Measurements from ENCODE around the gene GRIA1. TPM values are rescaled to one million over a fixed set of nuclear protein-coding genes. Genes with fewer than 3 reads are reported as not detected.

Gene GRIA1
- total and polyA plus RNA-seq, 5 donors from 2014 or later = not detected

GRCh38 chr5:153782589-153783361 is 292.3 kb downstream of the GRIA1 start:
- H3K27me3 Mint-ChIP-seq = no peaks in the 10 kb centered on the region
- no peaks in the 10 kb centered on the region for H3K36me3 ChIP-seq (ENCODE audit: control insufficient read depth, insufficient read depth, low read length)
- no peak overlapping the region for H3K27ac Mint-ChIP-seq
- ATAC-seq (ENCODE audit: low read depth in 2 of 2) (no peak), DNase-seq (no peak)
- no peaks in the 10 kb centered on the region for H3K9me3 ChIP-seq (ENCODE audit: control insufficient read depth in 2 of 2, low read length in 2 of 2)
- H3K4me1 ChIP-seq (ENCODE audit: control insufficient read depth, insufficient read depth, low read length, poor library complexity, severe bottlenecking) = no peaks in the 10 kb centered on the region
- no peak overlapping the region for H3K4me3 ChIP-seq (ENCODE audit: low read depth, low read length)
- peaks cover 2% of the 10 kb centered on the region for H3K27me3 ChIP-seq (ENCODE audit: control insufficient read depth, insufficient read depth, low read length)
- H3K27ac ChIP-seq (ENCODE audit: insufficient read depth, low read length, poor library complexity, severe bottlenecking) = no peak overlapping the region
- no peaks in the 10 kb centered on the region for H3K4me1 Mint-ChIP-seq
- H3K4me3 Mint-ChIP-seq = no peak overlapping the region
- H3K9me3 Mint-ChIP-seq = peaks cover 0 to 3% (median 0%) of the 10 kb centered on the region in 7 donors
- H3K36me3 Mint-ChIP-seq = no peaks in the 10 kb centered on the region

- no peak for ATAC-seq (ENCODE audit: low read depth in 2 of 2)
- DNase-seq = no peak
- peaks cover 2% of the 10 kb centered on the region for H3K27me3 ChIP-seq (ENCODE audit: control insufficient read depth, insufficient read depth, low read length)
- no peaks in the 10 kb centered on the region for H3K4me1 ChIP-seq (ENCODE audit: control insufficient read depth, insufficient read depth, low read length, poor library complexity, severe bottlenecking)
- Mint-ChIP-seq H3K27ac (no peak overlapping the region), H3K9me3 (peaks cover 0 to 4% (median 2%) of the 10 kb centered on the region in 7 donors), H3K27me3 (no peaks in the 10 kb centered on the region), H3K4me1 (no peaks in the 10 kb centered on the region), H3K4me3 (no peak overlapping the region), H3K36me3 (no peaks in the 10 kb centered on the region)
- no peak overlapping the region for H3K27ac ChIP-seq (ENCODE audit: insufficient read depth, low read length, poor library complexity, severe bottlenecking)
- H3K9me3 ChIP-seq (ENCODE audit: control insufficient read depth in 2 of 2, low read length in 2 of 2) = no peaks in the 10 kb centered on the region
- H3K4me3 ChIP-seq (ENCODE audit: low read depth, low read length) = no peak overlapping the region
- H3K36me3 ChIP-seq (ENCODE audit: control insufficient read depth, insufficient read depth, low read length) = no peaks in the 10 kb centered on the region
Measured at GRCh38 chr5:153783362-153783658, 292.8 kb downstream of the GRIA1 start.

- Mint-ChIP-seq H3K36me3 (no peaks in the 10 kb centered on the region), H3K27ac (no peak overlapping the region), H3K27me3 (peaks cover 4% of the 10 kb centered on the region), H3K4me3 (no peak overlapping the region), H3K9me3 (peaks cover 0 to 5% (median 3%) of the 10 kb centered on the region in 7 donors), H3K4me1 (no peaks in the 10 kb centered on the region)
- Histone ChIP-seq H3K4me3 (ENCODE audit: low read depth, low read length) (no peak overlapping the region), H3K9me3 (ENCODE audit: control insufficient read depth in 2 of 2, low read length in 2 of 2) (no peaks in the 10 kb centered on the region), H3K27ac (ENCODE audit: insufficient read depth, low read length, poor library complexity, severe bottlenecking) (no peak overlapping the region), H3K36me3 (ENCODE audit: control insufficient read depth, insufficient read depth, low read length) (no peaks in the 10 kb centered on the region), H3K4me1 (ENCODE audit: control insufficient read depth, insufficient read depth, low read length, poor library complexity, severe bottlenecking) (no peaks in the 10 kb centered on the region), H3K27me3 (ENCODE audit: control insufficient read depth, insufficient read depth, low read length) (peaks cover 2% of the 10 kb centered on the region)
- ATAC-seq (ENCODE audit: low read depth in 2 of 2) (no peak), DNase-seq (no peak)
Measured at GRCh38 chr5:153784277-153784676, 293.8 kb downstream of the GRIA1 start.

- ATAC-seq (ENCODE audit: low read depth in 2 of 2) = no peak
- H3K36me3 Mint-ChIP-seq = no peaks in the 10 kb centered on the region
- H3K4me3 Mint-ChIP-seq = no peak overlapping the region
Measured at GRCh38 chr5:153791339-153791738, 300.9 kb downstream of the GRIA1 start.

GRCh38 chr5:153792305-153792704 is 301.8 kb downstream of the GRIA1 start:
- peaks cover 12% of the 10 kb centered on the region for H3K27me3 Mint-ChIP-seq

More at GRCh38 chr5:153791339-153791738, 300.9 kb downstream of the GRIA1 start:
- no peaks in the 10 kb centered on the region for H3K4me1 Mint-ChIP-seq
- DNase-seq = no peak
- no peaks in the 10 kb centered on the region for H3K36me3 ChIP-seq (ENCODE audit: control insufficient read depth, insufficient read depth, low read length)
- no peak overlapping the region for H3K27ac Mint-ChIP-seq
- peaks cover 0 to 5% (median 2%) of the 10 kb centered on the region in 7 donors for H3K9me3 Mint-ChIP-seq
- peaks cover 12% of the 10 kb centered on the region for H3K27me3 Mint-ChIP-seq
- H3K27me3 ChIP-seq (ENCODE audit: control insufficient read depth, insufficient read depth, low read length) = no peaks in the 10 kb centered on the region
- no peaks in the 10 kb centered on the region for H3K4me1 ChIP-seq (ENCODE audit: control insufficient read depth, insufficient read depth, low read length, poor library complexity, severe bottlenecking)
- no peaks in the 10 kb centered on the region for H3K9me3 ChIP-seq (ENCODE audit: control insufficient read depth in 2 of 2, low read length in 2 of 2)
- H3K27ac ChIP-seq (ENCODE audit: insufficient read depth, low read length, poor library complexity, severe bottlenecking) = no peak overlapping the region
- H3K4me3 ChIP-seq (ENCODE audit: low read depth, low read length) = no peak overlapping the region

GRCh38 chr5:153793699-153794098 is 303.2 kb downstream of the GRIA1 start:
- no peaks in the 10 kb centered on the region for H3K36me3 Mint-ChIP-seq
- no peak for ATAC-seq (ENCODE audit: low read depth in 2 of 2)
- Histone ChIP-seq H3K4me3 (ENCODE audit: low read depth, low read length) (no peak overlapping the region), H3K9me3 (ENCODE audit: control insufficient read depth in 2 of 2, low read length in 2 of 2) (no peaks in the 10 kb centered on the region), H3K27me3 (ENCODE audit: control insufficient read depth, insufficient read depth, low read length) (no peaks in the 10 kb centered on the region), H3K27ac (ENCODE audit: insufficient read depth, low read length, poor library complexity, severe bottlenecking) (no peak overlapping the region), H3K4me1 (ENCODE audit: control insufficient read depth, insufficient read depth, low read length, poor library complexity, severe bottlenecking) (no peaks in the 10 kb centered on the region), H3K36me3 (ENCODE audit: control insufficient read depth, insufficient read depth, low read length) (no peaks in the 10 kb centered on the region)
- H3K4me3 Mint-ChIP-seq = no peak overlapping the region
- no peak for DNase-seq
- no peaks in the 10 kb centered on the region for H3K4me1 Mint-ChIP-seq
- H3K27me3 Mint-ChIP-seq = peaks cover 8% of the 10 kb centered on the region
- no peak overlapping the region for H3K27ac Mint-ChIP-seq
- H3K9me3 Mint-ChIP-seq = peaks cover 0 to 2% (median 0%) of the 10 kb centered on the region in 7 donors

More at GRCh38 chr5:153792305-153792704, 301.8 kb downstream of the GRIA1 start:
- H3K27me3 ChIP-seq (ENCODE audit: control insufficient read depth, insufficient read depth, low read length) = no peaks in the 10 kb centered on the region
- no peak overlapping the region for H3K4me3 ChIP-seq (ENCODE audit: low read depth, low read length)
- H3K4me1 ChIP-seq (ENCODE audit: control insufficient read depth, insufficient read depth, low read length, poor library complexity, severe bottlenecking) = no peaks in the 10 kb centered on the region
- no peaks in the 10 kb centered on the region for H3K4me1 Mint-ChIP-seq
- no peak overlapping the region for H3K27ac Mint-ChIP-seq
- no peak overlapping the region for H3K27ac ChIP-seq (ENCODE audit: insufficient read depth, low read length, poor library complexity, severe bottlenecking)
- no peak overlapping the region for H3K4me3 Mint-ChIP-seq
- peaks cover 0 to 5% (median 2%) of the 10 kb centered on the region in 7 donors for H3K9me3 Mint-ChIP-seq
- DNase-seq = no peak
- H3K9me3 ChIP-seq (ENCODE audit: control insufficient read depth in 2 of 2, low read length in 2 of 2) = no peaks in the 10 kb centered on the region
- H3K36me3 ChIP-seq (ENCODE audit: control insufficient read depth, insufficient read depth, low read length) = no peaks in the 10 kb centered on the region
- H3K36me3 Mint-ChIP-seq = no peaks in the 10 kb centered on the region
- ATAC-seq (ENCODE audit: low read depth in 2 of 2) = no peak

- H3K4me3 ChIP-seq (ENCODE audit: low read depth, low read length) = no peak overlapping the region
- H3K4me1 ChIP-seq (ENCODE audit: control insufficient read depth, insufficient read depth, low read length, poor library complexity, severe bottlenecking) = no peaks in the 10 kb centered on the region
- H3K9me3 Mint-ChIP-seq = peaks cover 0 to 2% (median 0%) of the 10 kb centered on the region in 7 donors
- no peak overlapping the region for H3K27ac Mint-ChIP-seq
- DNase-seq (no peak), ATAC-seq (ENCODE audit: low read depth in 2 of 2) (no peak)
- no peaks in the 10 kb centered on the region for H3K27me3 ChIP-seq (ENCODE audit: control insufficient read depth, insufficient read depth, low read length)
- no peaks in the 10 kb centered on the region for H3K9me3 ChIP-seq (ENCODE audit: control insufficient read depth in 2 of 2, low read length in 2 of 2)
- H3K4me1 Mint-ChIP-seq = no peaks in the 10 kb centered on the region
- H3K36me3 ChIP-seq (ENCODE audit: control insufficient read depth, insufficient read depth, low read length) = no peaks in the 10 kb centered on the region
- peaks cover 8% of the 10 kb centered on the region for H3K27me3 Mint-ChIP-seq
- H3K27ac ChIP-seq (ENCODE audit: insufficient read depth, low read length, poor library complexity, severe bottlenecking) = no peak overlapping the region
- H3K4me3 Mint-ChIP-seq = no peak overlapping the region
- no peaks in the 10 kb centered on the region for H3K36me3 Mint-ChIP-seq
Measured at GRCh38 chr5:153794327-153794726, 303.9 kb downstream of the GRIA1 start.

- DNase-seq (no peak), ATAC-seq (ENCODE audit: low read depth in 2 of 2) (no peak)
Measured at GRCh38 chr5:153796527-153796926, 306.1 kb downstream of the GRIA1 start.

More at GRCh38 chr5:153796527-153796926, 306.1 kb downstream of the GRIA1 start:
- Histone ChIP-seq H3K27ac (ENCODE audit: insufficient read depth, low read length, poor library complexity, severe bottlenecking) (no peak overlapping the region), H3K9me3 (ENCODE audit: control insufficient read depth in 2 of 2, low read length in 2 of 2) (no peaks in the 10 kb centered on the region), H3K27me3 (ENCODE audit: control insufficient read depth, insufficient read depth, low read length) (no peaks in the 10 kb centered on the region), H3K4me3 (ENCODE audit: low read depth, low read length) (no peak overlapping the region), H3K4me1 (ENCODE audit: control insufficient read depth, insufficient read depth, low read length, poor library complexity, severe bottlenecking) (no peaks in the 10 kb centered on the region), H3K36me3 (ENCODE audit: control insufficient read depth, insufficient read depth, low read length) (no peaks in the 10 kb centered on the region)
- H3K27ac Mint-ChIP-seq = no peak overlapping the region
- H3K36me3 Mint-ChIP-seq = no peaks in the 10 kb centered on the region
- H3K9me3 Mint-ChIP-seq = peaks cover 0 to 2% (median 0%) of the 10 kb centered on the region in 7 donors
- peaks cover 8% of the 10 kb centered on the region for H3K27me3 Mint-ChIP-seq
- no peak overlapping the region for H3K4me3 Mint-ChIP-seq
- H3K4me1 Mint-ChIP-seq = no peaks in the 10 kb centered on the region
